ENCODE data around the gene SNAPC4.

- TF ChIP-seq, protein P1, sequence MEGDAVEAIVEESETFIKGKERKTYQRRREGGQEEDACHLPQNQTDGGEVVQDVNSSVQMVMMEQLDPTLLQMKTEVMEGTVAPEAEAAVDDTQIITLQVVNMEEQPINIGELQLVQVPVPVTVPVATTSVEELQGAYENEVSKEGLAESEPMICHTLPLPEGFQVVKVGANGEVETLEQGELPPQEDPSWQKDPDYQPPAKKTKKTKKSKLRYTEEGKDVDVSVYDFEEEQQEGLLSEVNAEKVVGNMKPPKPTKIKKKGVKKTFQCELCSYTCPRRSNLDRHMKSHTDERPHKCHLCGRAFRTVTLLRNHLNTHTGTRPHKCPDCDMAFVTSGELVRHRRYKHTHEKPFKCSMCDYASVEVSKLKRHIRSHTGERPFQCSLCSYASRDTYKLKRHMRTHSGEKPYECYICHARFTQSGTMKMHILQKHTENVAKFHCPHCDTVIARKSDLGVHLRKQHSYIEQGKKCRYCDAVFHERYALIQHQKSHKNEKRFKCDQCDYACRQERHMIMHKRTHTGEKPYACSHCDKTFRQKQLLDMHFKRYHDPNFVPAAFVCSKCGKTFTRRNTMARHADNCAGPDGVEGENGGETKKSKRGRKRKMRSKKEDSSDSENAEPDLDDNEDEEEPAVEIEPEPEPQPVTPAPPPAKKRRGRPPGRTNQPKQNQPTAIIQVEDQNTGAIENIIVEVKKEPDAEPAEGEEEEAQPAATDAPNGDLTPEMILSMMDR (conservative IDR thresholded peaks at IDR 0.05; ENCODE audit: low read depth, low read length) = no peak
- TF ChIP-seq EZH2 (IDR thresholded peaks at IDR 0.05; ENCODE audit: borderline replicate concordance, low read depth, low read length, poor library complexity, severe bottlenecking) = no peak
These were observed 26.8 kb upstream of the SNAPC4 start for GRCh38 chr9:136426787-136427186.

Measured in A673 (cell line).